ENCODE data around the gene GLMP. TPM values are rescaled to one million over a fixed set of nuclear protein-coding genes. Genes with fewer than 3 reads are reported as not detected.

The GLMP gene
- total and polyA plus RNA-seq, 2 donors from 2014 or later, result 52.4 to 154 TPM

- intact Hi-C loops (cut with DNase I), result no loop called here
- Histone ChIP-seq H3K36me3 (ENCODE audit: control insufficient read depth in 2 of 3, insufficient read depth in 3 of 3, low read length in 3 of 3) (peaks cover 0 to 2% (median 2%) of the 10 kb centered on the region in 3 donors), H3K27me3 (ENCODE audit: control insufficient read depth, insufficient read depth, low read length) (no peaks in the 10 kb centered on the region), H3K27ac (ENCODE audit: low read depth in 2 of 2, low read length in 2 of 2) (no peak overlapping the region), H3K9me3 (ENCODE audit: control insufficient read depth in 2 of 3, insufficient read depth in 1 of 3, low read length in 3 of 3) (no peaks in the 10 kb centered on the region), H3K9ac (ENCODE audit: low read length in 3 of 3) (no peak overlapping the region), H3K4me3 (ENCODE audit: low read length in 3 of 3) (no peak overlapping the region), H3K4me1 (ENCODE audit: control insufficient read depth in 2 of 3, insufficient read depth in 2 of 3, low read depth in 1 of 3, low read length in 3 of 3) (peaks cover 0 to 20% (median 13%) of the 10 kb centered on the region in 3 donors)
- TF ChIP-seq CTCF (IDR thresholded peaks at IDR 0.05; ENCODE audit: borderline replicate concordance, extremely low read depth, insufficient read depth), result no peak
- no peak for DNase-seq
- FAIRE-seq, result no peak
Measured at GRCh38 chr1:156293098-156293434, 2.4 kb downstream of the GLMP start.

- peak overlapping the region; percentile 66 to 82 (median 76) for H3K4me3 ChIP-seq (ENCODE audit: low read length in 3 of 3)
- no peak for FAIRE-seq
- peak overlapping the region; percentile 84 to 85 for H3K27ac ChIP-seq (ENCODE audit: low read depth in 2 of 2, low read length in 2 of 2)
- H3K4me1 ChIP-seq (ENCODE audit: control insufficient read depth in 2 of 3, insufficient read depth in 2 of 3, low read depth in 1 of 3, low read length in 3 of 3), result peaks cover 0 to 20% (median 13%) of the 10 kb centered on the region in 3 donors
- intact Hi-C loops (cut with DNase I), result no loop called here
- no peak for TF ChIP-seq CTCF (IDR thresholded peaks at IDR 0.05; ENCODE audit: borderline replicate concordance, extremely low read depth, insufficient read depth)
- peaks cover 0 to 2% (median 2%) of the 10 kb centered on the region in 3 donors for H3K36me3 ChIP-seq (ENCODE audit: control insufficient read depth in 2 of 3, insufficient read depth in 3 of 3, low read length in 3 of 3)
- H3K27me3 ChIP-seq (ENCODE audit: control insufficient read depth, insufficient read depth, low read length), result no peaks in the 10 kb centered on the region
- peak; percentile 88 to 94 (median 92) for DNase-seq
- H3K9ac ChIP-seq (ENCODE audit: low read length in 3 of 3), result peak overlapping the region; percentile 57 to 92 (median 68)
- no peaks in the 10 kb centered on the region for H3K9me3 ChIP-seq (ENCODE audit: control insufficient read depth in 2 of 3, insufficient read depth in 1 of 3, low read length in 3 of 3)
Measured at GRCh38 chr1:156291226-156292061, 4.0 kb downstream of the GLMP start.

- Histone ChIP-seq H3K9ac (ENCODE audit: low read length in 3 of 3) (no peak overlapping the region), H3K27ac (ENCODE audit: low read depth in 2 of 2, low read length in 2 of 2) (no peak overlapping the region), H3K36me3 (ENCODE audit: control insufficient read depth in 2 of 3, insufficient read depth in 3 of 3, low read length in 3 of 3) (peaks cover 0 to 2% (median 2%) of the 10 kb centered on the region in 3 donors), H3K4me3 (ENCODE audit: low read length in 3 of 3) (no peak overlapping the region), H3K4me1 (ENCODE audit: control insufficient read depth in 2 of 3, insufficient read depth in 2 of 3, low read depth in 1 of 3, low read length in 3 of 3) (peaks cover 0 to 16% (median 11%) of the 10 kb centered on the region in 3 donors), H3K27me3 (ENCODE audit: control insufficient read depth, insufficient read depth, low read length) (no peaks in the 10 kb centered on the region), H3K9me3 (ENCODE audit: control insufficient read depth in 2 of 3, insufficient read depth in 1 of 3, low read length in 3 of 3) (no peaks in the 10 kb centered on the region)
- no peak for DNase-seq
- no peak for FAIRE-seq
- no peak for TF ChIP-seq CTCF (IDR thresholded peaks at IDR 0.05; ENCODE audit: borderline replicate concordance, extremely low read depth, insufficient read depth)
- intact Hi-C loops (cut with DNase I), result no loop called here
Measured at GRCh38 chr1:156289857-156290256, 5.6 kb downstream of the GLMP start.

Measured in kidney (tissue), 14 donors.